Middle frontal gyrus (tissue), 1 donor: Measurements from ENCODE around the gene TNFSF9.
"Not testable (repeated sequence)": the region's sequence is repeated elsewhere in the genome, so short reads cannot be mapped to it uniquely, and the experiment has no call there.

ENCODE experiments used
- DNase-seq: peaks from one replicate; pipeline ENCODE4 v3.0.0-alpha.2; 2015; ENCODE audit warnings: low spot score; ENCODE audit errors: extremely low spot score

TNFSF9 gene

GRCh38 chr19:6572217-6572616 is 41.4 kb downstream of the TNFSF9 start:
- no peak for DNase-seq

DNA sequence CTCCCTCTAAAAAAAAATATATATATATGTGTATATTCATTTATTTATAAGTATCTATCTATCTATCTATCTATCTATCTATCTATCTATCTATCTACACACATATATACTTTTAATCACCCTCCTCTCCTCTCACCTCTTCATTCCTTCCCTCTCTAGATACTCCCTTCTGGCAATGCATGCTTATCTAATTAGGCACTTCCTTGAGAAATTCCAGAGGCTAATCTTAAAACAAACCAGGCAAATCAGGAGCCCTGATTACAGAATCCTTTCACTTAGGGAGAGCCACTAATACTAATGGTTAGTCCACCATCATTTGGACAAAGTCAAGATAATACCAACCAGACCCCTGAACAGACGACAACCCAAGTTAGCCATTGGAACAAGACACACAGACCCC is 42.5 kb downstream of the TNFSF9 start:
- no peak for DNase-seq

DNA sequence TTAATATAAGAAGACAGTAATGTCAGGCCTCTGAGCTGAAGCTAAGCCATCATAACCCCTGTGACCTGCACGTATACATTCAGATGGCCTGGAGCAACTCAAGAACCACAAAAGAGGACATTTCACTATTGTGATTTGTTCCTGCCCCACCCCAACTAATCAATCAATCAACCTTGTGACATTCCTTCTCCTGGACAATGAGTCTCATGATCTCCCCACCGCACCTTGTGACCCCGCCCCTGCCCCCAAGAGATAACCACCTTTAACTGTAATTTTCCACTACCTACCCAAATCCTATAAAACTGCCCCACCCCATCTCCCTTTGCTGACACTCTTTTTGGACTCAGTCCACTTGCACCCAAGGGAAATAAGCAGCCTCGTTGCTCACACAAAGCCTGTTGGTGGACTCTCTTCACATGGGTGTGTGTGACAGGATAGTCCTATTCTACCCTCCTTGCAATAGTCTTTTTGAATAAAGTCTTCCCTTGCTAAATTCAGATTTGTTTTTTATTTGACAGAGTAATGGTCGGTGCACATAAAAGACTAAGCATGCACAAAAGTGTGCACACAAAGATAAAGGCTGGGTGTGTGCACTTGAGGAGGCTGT is 46.1 kb downstream of the TNFSF9 start:
- no peak for DNase-seq

DNA sequence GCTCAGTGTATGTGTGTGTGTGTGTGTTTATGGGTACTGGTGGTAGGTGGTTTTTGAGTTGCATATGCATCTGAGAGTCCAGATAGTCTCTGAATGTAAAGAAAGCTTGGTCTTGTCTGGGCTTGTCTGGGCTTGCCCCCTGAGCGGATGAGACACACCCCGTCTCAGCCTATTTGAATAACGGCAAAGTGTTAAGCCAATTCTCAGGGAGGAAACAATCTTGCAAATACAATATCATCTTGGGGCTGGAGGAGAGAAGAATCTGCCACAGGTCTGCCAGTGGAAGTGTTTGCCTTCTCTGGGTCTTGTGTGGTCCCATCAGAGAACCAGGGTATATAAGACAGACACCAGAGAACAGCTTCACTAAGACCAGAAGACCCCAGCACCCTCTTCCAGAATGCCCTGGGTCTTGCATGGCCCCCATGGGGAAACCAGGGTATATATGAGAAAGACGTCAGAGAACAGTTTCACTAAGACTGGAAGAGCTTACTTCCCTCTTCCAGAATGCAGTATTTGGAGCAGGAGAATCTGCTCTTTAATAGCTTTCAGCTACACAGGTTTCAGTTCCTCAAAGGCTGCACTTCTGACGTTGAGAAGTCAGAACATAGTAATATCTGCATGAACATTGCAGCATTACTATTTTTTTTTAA is 46.8 kb downstream of the TNFSF9 start:
- DNase-seq, result no peak

DNA sequence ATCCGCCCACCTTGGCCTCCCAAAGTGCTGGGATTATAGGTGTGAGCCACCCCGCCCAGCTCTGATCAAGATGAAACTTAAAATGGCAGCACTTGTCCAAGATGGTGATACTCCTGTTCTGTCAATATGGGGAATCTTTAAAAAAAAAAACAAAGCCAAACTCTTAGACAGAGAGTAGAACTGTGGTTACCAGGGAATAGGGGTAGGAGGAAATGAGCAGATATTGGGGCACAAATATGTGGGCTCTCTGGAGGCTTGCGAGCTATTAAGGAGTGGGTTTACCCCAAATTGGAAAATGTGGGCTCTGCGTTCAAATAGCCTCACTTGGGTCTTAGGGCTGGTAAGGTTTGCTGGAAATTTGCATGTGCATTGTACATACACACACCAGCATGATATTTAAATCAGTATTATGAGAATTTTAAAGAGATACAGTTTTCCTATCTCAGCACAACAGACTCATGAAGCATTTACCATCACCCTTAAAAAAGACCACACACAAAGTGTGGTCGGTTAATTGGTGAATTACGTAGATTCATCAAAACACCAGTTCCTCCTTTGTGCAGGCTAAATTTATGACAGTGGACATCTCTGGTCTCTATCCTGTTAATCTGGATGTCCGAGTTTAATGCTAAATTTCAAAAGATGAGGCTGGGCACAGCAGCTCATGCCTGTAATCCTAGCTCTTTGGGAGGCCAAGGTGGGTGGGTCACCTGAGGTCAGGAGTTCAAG is 48.8 kb downstream of the TNFSF9 start:
- DNase-seq, result no peak

- no peak for DNase-seq
Observed at GRCh38 chr19:6580313-6580712, 49.5 kb downstream of the TNFSF9 start.

- DNase-seq, result not testable (repeated sequence)
Observed at GRCh38 chr19:6582515-6583484, 52.0 kb downstream of the TNFSF9 start.
